Occipital lobe (tissue), 2 donors: ENCODE results near the gene ADAM12. TPM values are rescaled to one million over a fixed set of nuclear protein-coding genes. Genes with fewer than 3 reads are reported as not detected.
"Not testable (repeated sequence)": the region's sequence is repeated elsewhere in the genome, so short reads cannot be mapped to it uniquely, and the experiment has no call there.

Experiments
- DNase-seq: peaks from one replicate; lab custom pipeline; 2025; lab: John Stamatoyannopoulos, UW
- total RNA-seq: library from RNA; depleted of rRNA; stranded (reverse); fragments of >200 nt; gene quantifications from one replicate; pipeline ENCODE4 v1.2.3, GENCODE V29; 2014

Gene ADAM12
- total RNA-seq, 1 donor from 2014 or later = 4.7 TPM

DNA sequence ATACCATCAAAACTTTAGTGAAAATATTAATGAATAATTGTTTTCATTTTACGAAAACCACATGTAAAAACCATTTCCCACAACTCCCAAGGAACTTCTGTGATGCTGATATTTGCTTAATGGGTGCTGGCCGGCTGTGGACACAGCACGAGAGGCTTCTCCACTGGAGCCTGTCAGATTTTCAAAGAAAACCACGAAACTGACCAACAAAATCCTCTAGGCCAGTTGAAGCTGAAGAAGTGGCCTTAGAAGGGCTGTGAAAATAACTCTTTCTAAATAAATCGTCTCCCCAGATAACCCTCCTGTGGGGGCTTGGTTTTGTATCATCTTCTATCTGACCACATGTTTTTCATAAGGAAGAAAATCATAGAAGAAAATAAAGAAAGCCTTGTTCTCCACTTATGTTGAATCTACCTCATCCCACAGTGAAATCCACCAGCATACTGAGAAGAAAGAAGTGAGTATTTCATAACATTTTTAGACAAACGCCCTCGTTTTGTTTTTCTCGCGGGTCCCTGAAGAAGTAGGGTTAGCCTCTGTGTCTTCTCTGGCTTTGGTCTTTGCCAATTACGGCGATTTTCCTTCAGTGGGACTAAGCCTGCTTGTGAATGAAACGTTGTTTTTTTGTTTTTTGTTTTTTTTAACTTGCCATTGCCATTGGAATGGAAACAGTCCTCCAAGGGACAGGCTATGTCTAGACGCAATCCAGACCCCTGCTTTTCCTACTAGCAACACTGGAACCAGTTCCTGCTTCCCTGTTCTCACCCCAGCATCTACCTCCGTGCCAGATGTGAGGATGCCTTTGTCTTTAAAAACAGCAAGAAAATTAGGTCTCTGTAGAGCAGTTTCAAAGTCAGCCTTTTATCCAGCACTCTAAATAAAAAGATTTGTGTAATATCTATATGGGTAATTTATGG, 123.9 kb downstream of the ADAM12 start:
- DNase-seq = no peak

DNA sequence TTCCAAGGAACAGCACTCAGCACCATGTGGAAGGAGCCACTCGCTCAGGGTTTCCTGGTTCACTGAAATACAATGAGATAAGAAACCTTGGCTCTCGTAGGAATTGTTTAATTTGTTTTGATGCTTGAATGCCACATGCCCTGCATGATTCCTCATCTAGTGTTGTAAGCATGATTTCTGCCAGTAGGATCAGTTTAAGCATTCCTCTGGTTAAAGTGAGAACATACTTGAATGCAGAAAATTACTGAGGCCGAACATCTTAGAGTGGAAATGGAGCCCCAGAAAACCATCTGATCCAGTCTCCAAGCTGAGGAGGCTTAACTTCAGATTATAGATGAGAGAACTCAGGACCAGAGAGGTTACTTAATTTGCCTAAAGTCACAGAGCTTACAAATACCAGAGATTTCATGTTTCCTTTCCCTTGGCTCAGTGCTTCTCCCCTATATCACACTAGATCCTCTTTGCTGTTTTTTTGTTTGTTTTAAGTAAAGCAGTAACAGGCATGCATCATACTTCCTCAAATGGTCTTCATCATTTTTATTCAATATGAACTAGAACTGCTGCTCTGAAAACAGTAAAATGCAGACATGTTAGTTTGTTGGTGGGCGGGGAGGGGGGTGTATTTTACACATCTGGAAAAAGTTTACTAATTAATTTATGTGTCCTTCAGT, 125.1 kb downstream of the ADAM12 start:
- no peak for DNase-seq

DNA sequence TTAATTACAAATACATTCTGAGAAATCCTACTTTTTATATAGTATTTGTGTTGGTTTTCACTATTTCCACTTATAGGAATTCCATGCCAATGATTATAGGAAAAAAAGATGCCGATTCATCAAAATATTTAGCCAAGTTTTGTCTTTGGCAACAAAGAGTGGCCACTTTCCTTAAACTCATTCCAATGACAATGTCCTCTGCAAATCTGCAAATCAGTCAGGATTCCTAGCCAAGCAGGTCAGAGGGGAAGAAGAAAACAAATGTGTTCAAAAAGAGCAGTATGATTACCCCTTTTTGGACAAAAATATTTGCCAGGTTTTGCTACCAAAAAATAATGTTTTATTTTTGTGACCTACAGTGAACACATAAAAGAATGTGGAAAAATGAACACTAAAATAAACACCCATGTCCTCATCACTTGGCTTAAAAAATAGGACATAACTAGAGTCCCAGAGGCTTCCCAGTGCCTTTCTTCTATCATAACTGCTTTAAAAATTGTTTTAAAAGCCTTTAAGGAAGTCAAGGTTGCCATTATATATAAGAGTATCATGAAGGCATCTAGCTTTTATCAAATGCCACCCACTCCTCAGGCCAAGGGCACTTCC, 125.9 kb downstream of the ADAM12 start:
- no peak for DNase-seq

DNA sequence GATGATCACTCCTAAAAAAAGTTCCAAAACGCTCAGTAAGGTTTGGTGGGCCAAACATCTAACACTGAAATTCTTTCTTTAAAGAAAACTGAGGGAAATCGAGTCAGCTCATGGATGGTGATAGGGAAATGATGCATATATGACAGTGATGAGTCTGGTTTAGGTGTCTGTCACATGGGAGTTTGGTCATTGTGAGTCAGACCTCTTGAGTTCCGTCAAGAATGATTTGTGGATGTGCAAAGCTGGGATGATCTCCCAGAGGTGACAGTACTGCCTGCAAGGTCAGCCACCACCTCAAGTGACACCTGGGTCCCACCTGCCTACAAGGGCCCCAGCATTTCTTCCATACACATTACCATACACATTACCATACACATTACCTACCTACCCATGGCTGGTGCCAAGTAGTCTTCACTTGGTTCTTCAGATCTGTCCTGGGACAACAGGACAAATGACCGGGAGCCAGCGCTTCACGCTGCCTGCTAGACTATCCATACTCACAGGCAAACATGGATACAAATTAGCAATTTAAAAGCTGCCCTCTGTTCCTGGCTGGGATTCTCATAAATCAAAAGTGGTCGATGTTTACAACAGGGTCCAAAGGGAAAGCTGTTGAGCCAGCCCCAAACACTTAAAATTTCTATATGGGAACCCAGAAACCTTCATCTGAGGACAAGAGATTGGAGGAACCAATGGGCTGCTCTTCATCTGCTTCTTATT, 128.4 kb downstream of the ADAM12 start:
- no peak for DNase-seq

DNA sequence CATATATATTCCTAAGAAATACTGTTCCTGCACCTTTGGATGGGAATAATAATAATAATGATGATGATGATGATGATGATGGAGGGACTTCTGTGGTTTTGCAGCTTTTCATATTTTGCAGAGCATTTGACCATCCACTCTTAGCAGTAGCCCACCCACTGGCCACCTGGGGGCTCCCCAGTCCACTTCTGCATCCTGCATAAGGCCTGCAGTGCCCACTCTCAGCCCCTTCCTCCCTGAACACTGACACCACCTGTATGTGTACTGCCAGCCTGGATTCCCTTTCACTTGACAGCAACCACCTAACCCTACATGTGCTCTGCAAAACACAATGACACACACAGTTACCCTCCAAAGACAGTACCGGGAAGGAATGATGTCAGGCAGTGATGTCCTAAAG, 131.4 kb downstream of the ADAM12 start:
- DNase-seq = no peak

DNA sequence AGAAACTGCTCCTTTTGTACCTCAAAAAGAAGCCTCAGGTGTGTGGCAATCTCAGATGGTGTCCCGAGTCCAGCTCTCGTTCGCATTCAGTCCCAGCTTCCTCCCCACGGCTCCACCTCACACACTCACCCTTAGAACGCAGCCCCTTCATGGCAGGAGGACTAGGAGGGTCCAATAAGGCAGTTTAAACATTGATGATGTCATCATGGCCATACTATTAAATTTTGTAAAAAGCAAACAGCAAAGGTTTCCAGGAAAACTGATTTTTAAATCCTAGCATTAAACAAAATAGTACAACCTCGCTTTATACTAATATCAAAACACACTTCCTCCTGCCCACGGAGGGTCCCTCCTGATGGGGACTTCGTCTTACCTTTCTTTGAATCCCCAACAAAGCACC, 133.0 kb downstream of the ADAM12 start:
- DNase-seq = no peak

DNA sequence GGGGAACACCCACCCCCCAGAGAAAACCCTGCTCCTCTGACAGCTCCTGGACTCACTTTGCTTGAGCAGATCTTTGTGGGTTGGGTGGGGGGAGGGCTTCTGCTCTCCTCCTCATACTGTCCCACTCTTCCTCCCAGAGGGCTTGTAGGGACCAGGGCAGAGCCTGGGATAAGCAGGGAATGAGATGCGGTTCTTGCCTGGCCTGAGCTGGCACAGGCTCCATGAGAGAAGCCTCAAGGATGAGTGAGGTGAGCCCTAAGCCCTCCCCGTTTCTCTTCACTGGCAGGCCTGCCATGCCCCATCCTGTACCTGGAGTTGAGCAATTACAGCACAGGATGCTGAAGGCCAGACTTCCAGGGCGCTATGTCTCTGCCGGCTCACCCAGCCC, 134.7 kb downstream of the ADAM12 start:
- DNase-seq = no peak

DNA sequence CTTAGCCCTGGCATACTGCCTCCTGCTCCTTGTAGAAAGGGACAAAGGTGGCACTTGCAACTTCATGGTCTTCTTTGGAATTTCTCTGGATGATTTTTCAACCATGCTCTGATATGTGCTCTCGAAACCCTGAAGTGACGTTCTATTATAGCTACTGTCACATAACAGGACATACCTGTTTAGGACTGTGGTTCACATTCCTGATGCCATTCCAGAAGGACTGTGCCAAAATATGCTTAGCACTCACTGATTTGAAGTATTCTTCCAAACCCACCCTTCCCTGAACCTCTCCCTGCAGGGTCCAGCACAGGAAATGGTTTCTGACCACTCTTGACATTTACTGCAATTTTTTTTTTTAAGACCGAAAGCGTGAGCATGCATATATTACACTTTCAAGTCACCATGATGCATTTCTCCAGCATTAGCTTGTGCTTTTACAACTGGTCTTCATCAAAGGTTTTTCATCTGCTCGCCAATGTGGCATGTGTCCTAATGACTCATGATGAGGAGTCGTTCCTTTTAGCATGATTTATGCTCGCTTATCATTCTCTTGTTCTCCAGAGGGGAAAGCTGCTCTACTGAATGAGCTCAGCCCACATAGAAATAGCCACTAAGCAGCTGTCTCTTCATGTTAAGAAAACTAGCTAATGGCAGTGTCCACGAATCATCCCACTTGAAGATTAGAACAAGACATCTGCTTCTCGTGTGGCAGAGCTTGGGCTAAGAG, 135.2 kb downstream of the ADAM12 start:
- no peak for DNase-seq

DNA sequence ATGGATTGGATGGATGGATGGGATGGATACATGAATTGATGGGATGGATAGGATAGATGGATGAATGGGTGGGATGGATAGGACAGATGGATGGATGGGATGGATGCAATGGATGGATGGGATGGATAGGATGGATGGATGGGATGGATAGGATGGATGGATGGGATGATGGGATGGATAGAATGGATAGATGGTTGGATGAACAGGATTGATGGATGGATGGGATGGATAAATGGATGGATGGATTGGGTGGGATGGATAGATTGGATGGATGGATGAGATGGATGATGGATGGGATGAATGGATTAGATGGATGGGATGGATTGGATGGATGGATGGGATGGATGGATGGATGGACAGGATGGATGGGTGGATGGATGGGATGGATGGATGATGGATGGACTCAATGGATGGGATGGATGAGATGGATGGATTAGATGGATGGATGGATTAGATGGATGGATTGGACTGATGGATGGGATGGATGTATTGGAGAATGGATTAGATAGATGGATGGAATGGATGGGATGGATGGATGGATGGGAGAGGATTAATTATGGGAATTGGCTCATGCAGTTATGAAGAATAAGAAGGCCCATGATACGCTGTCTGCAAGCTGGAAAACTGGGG, 136.4 kb downstream of the ADAM12 start:
- no peak for DNase-seq

DNA sequence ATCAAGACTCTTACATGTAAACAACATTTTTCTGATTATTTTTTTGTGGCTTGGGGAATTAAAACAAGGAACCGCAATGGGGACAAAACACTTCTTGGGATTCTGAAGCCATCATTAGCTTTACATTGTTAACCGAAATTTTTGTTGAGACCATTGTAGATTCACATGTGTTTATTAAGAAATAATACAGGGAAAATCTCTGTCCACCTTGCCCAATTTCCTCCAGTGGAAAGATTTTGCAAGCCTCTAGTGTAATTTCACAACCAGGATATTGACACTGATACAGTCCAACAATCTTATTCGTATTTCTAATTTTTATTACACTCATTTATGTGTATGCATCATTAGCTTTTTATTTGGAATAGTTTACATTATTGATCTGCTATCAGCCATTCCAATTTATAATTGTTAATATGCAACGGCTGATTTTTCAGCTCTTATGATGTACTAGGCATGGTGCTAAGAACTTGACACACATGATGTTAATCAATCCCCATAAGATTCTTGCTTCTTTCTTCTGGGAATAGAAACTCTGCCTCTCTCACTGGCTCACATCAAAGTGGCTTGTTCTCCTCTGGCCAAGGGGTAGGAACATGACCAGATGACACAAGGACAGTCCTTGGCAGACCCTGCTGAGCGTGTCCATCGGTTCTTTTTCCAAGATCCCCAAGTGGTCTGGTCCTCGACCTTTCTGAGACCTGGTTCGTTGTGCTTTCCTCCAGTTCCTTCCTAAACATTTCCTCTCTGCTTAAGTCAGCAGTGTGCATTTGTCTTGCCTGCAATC, 137.6 kb downstream of the ADAM12 start:
- no peak for DNase-seq

DNA sequence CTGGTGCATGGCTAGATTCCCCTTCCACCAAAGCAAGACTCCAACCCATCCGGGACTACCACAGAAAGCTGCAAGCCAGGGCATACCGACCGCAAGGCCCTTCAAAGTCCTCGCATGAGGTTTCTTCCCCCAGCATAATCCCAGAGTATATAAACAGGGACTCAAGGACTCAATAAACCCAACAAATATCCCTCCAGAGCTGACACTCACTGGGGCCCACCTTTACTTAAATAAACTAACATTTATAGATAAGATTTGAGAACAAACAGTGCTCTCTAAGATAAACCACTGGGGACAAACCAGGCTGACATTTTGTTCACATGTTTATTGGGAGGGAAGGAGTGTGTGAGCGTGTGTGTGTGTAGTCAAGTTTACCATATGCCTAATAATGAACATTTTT, 138.2 kb downstream of the ADAM12 start:
- no peak for DNase-seq

DNA sequence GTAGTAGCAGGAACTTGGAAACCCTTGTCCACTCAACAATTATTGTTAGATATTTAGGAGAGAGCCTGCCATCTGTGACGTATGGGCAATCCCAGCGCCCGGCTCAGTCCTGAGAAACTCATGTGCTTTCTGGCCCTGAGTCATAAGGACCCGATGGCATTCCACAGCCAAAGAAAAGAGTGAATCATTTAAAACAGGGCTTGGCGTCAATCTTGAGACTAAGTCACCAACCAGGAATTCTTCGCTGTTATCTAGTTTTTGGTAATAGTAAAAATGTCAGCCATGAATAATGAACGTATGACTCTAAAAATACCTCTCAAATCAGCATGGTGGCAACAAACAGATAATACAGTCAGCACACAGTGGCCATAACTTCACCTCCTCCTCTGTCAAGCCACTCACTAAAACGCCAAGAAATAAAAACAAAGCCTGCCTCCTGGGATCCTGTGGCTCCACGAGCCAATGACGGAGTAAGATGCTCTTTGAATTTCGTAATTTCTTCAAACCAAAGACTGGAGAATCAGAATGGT, 140.8 kb downstream of the ADAM12 start:
- no peak for DNase-seq

DNA sequence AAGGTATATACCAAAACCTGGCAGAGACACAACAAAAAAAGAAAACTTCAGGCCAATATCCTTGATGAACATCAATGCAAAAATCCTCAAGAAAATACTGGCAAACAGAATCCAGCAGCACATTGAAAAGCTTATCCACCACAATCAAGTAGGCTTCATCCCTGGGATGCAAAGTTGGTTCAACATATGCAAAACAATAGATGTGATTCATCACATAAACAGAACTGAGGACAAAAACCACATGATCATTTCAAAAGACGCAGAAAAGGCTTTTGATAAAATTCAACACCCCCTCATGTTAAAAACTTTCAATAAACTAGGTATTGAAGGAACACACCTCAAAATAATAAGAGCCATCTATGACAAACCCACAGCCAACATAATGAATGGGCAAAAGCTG, 141.9 kb downstream of the ADAM12 start:
- DNase-seq = not testable (repeated sequence)

DNA sequence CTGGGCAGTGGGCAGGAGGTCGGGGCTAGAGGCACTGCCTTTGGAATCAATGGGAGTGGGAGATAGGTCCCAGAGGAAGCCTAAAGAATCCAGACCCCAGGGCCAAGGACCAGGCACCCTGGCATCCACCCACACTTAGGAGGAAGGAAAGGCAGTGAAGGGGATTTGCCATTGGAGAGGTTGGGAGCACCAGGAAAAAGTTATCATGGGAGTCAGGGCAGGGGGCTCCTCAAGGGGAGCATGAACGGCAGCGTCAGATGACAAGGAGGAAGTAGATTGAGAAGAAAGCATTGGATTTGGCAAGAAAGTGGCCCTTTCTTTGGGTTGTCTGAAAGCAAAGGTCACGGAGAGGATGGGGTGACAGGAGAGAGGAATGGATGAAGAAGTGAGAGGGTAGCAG, 142.8 kb downstream of the ADAM12 start:
- DNase-seq = no peak

DNA sequence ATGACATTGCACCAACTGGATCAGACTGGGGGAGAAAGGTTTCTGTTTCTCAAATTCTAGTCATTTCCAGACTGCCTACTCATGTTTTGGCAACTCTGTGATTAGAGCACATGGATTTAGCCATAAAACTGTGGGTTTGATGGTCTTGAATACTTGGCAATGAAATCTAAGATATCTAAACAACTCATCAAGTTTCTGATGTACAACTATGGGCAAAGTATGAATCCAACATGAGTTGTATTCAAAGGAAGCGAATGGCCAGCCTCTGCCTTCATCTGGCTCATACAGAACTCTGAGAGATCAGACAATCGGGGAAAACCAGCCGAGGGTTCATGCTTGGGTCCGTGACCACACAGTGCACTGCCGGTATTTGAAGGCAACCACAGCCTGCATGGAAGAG, 144.3 kb downstream of the ADAM12 start:
- DNase-seq = no peak

DNA sequence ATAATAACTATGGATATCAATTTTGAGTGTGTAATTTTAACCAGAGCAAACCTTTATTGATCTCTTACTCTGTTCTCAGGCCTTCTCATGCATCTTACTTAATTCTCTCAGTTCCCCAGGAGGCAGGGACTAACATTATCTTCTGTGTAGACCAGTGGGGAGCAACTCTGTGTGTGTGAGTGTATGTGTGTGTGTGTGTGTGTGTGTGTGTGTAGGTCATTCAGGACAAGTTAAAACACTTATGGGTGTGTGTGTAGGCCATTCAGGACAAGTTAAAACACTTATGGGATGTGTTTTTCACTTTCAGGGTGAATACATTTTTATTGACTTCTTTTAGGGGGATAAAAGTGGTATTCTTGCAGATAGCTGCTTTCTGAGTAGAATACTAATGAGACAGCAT, 145.0 kb downstream of the ADAM12 start:
- DNase-seq = no peak

DNA sequence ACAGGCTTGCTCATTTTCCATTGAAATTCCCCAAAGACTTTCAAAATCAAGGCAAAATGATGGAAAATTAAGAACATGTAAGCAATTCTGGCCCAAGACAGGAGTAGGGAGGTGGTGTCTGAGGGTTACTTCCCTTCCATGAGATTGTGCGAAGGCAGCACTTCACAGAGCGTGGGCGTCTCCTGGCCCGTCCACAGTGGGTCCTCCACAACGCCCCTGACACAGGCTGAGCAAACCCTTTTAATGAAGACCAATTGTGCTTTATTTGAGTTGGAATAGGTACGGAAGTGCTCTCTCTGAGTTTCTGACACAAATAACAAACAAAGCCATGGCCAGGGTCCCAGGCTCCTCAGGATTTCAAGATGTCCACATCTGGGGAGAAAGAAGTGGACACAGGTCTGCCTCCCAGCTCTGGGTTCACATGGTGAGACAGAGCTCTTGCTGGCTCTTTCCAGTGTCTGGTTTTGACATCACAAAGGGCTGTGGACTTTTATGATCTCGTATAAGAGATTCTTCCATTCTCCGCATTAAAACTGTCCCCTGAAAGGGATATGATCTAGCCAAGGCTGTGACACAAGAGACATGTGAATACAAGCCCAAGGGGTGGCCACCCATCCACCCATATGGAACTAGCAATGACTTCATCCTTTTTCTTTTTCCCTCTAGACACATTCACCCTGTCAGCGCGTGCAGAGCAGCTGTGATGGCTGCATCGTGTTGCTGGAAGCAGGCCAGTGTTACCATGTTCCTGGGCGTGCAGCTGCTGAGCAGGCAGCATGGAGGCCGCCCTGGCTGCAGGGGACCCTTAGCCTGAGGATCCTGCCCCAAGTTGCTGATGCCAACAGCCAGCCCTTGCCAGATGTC, 145.6 kb downstream of the ADAM12 start:
- peak; percentile 44 for DNase-seq

DNA sequence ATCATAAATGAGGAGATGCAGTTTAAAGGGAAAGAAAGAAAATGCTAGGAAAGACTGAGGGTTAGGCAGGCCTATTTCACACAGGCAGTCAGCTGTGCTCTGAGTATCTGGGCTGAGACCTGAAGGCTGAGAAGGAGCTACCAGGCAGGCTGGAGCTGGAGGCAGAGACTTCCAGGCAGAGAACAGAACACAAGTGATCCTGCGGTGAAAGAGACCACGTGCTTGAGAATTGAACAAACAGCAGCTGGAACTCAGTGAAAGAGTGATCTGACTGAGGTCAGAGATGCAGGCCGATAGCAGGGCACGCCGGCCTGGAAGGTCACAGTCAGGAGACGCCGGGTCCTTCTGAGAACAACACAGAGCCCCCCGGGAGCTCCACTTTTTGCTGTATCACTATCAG, 147.8 kb downstream of the ADAM12 start:
- peak; percentile 27 for DNase-seq

DNA sequence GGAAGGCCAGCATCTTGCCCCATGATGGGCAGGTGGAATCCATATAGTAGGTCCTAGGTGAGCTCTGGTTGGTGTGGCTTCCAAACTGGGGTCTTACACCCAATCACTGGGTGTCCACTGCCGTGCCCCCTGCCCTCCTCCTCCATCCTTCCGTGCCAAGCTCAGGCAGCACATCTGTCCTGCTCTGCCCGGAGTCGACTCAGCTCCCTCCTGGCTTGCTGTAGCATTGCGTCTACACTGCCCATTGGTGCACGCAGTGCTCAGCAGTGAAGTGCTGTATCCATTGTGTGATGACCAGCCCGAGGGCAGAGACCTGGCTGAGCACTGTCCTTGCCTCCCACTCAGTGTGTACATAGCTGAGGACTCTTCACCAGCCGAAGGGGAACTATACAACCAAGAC, 148.4 kb downstream of the ADAM12 start:
- no peak for DNase-seq
